ENCODE results near the gene SETX.
"Not testable (repeated sequence)": the region's sequence is repeated elsewhere in the genome, so short reads cannot be mapped to it uniquely, and the experiment has no call there.

The SETX gene

DNA sequence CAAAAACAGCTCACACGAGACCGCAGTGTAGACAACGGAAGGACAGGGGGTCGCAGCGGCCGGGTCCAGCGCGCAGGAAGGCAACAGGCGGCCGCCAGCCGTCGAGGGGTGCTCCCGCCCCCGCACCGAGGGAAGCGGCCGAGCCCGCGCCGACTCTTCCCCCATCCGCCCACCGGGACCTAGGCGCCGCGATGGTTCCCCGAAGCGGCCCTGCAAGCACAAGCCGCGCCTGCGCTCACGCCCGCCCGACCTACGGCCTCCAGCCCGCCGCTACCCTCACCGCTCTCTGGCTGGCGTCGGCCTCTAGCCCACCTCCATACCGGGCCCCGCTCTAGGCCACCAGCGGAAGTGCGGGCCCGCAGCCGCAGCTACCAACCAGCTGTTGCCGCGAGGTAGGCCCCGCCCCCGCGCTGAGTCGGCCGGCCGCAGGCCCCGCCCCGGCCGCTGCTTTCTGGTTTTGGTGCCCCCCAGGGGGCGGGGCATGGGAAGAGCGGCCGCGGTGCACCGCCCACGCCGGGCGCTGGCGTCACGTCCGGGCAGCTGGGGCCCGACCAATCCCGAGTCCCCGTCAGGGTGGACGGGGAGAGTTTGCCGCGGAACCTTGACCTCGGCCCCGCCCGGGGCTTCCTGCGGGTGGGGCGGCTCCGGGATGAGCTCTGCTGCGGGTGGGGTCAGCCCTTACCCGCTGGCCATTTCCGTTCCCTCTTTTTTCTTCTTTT lies at the start of gene SETX:
Gene SETX, minus strand, starts transcription at position 350 of the 719 bp plus-strand sequence. CDS start 5,558 bp downstream, outside the sequence.
- peak; percentile 91 for DNase-seq

DNA sequence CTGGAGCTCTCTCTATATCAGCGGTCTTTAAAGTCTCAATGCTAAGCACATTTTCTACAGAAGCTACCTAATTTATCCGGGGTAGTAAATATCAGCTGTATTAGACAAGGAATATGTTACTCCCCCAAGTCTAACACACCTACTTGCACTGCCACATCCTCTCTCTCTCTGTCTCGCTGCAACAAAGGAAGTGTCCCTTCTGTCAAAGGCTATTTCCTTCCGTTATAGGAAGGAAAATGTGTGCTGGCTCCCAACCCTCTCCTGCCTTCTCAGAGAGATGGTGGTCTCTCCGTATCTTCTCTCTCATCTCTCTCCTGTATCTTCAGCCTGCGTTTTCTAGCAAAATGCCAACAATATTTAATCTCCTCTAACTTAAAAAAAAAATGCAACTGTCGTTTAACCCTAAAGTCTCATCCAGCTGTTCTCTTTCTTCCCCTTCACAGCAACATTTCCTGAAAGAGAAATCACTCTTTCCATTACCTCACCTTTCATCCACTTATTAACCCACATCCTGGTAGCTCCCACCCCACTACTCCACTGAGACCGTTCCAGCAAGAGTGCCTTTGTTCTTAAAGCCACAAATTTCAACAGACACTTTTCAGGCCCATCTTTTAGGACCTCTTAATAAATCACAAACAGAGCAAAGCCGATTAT lies 49.6 kb upstream of the SETX start:
- no peak for DNase-seq

GRCh38 chr9:132401824-132402223 lies 47.0 kb upstream of the SETX start:
- no peak for DNase-seq

DNA sequence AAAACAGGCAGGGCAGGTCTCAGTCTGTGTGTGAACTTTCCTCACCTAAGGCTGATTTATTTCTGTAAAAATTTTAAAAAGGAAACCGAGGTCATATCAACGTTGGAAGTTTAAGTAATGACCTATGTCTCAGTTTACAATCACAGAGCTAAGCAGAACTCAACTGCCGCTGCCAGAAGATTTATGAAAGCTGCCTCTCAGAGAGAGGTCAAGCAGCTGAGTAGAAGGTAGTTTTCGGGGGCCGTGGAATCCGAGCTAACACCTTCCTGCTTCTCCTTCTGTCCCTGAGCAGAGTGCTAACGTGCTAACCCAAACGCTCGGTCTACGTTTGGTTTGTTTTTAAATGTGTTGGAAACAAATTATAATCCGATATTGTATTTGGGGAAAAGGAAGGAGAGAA lies 40.8 kb upstream of the SETX start:
- DNase-seq: no peak

- no peak for DNase-seq
Measured at GRCh38 chr9:132391449-132391848, 36.7 kb upstream of the SETX start.

DNA sequence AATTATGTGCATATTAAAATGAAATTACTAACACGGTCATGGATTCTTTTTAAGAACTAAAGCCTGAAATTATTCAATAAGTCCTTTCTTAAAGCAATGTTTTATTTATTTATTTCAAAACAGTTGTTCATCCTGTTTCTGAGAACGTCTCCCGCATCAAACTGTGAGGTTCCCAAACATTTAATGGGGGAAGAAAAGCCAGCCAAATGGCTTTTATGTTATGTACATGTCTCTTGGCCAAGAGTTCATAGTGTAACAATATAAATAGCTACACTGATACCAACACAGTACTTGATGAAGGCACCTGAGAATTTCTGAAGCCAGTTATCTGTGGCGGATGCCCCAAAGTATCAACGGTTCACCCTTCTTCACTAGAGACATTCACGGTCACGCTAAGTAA lies 36.2 kb upstream of the SETX start:
- no peak for DNase-seq

GRCh38 chr9:132387133-132387532 lies 32.3 kb upstream of the SETX start:
- DNase-seq: no peak

GRCh38 chr9:132384376-132384775 lies 29.6 kb upstream of the SETX start:
- no peak for DNase-seq

DNA sequence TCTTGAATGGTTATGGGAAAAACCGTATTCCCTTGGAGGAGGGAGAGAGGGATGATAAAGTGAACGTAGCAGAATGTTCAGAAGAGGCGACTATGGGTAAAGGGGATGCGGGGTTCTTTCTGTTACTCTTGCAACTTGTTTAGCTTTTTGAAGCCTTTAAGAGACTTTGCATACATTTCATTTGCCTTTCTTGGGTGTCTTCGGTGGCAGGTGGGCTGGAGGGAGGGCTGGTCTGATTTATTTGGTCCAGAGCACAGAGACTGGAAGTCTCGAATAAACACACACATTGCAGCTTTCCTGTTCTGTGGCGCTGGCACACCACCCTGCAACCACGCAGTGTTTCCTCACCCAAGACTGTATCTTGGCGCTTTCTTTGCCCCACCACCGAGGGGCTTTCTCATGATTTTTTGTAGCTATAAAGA lies 28.7 kb upstream of the SETX start:
- no peak for DNase-seq

DNA sequence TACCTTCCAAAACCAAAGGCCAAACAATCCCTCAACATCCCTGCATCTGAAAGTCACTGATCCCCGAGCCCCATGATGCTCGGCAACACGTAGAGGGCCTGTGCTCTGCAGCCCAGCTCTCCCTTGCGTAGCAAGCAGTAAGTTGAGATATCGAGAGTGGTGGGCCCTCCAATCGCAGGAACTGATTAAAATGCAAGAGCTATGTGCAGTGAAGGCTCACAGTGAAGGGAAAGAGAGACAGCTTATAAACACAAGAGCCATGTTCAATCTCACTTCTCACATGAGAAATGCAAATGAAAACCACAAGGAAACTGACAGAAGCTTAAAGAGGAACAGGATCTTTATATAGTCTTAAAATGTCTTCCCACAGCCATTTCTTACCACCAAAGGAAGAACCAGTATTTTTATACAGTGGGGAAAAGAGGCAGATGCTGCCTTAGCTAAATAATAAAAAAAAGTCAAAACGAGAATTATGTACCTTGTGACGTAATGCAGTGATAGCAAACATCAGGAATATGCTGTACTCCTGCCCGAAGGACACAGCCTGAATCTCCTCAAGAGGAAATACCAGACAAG lies 27.3 kb upstream of the SETX start:
- no peak for DNase-seq

DNA sequence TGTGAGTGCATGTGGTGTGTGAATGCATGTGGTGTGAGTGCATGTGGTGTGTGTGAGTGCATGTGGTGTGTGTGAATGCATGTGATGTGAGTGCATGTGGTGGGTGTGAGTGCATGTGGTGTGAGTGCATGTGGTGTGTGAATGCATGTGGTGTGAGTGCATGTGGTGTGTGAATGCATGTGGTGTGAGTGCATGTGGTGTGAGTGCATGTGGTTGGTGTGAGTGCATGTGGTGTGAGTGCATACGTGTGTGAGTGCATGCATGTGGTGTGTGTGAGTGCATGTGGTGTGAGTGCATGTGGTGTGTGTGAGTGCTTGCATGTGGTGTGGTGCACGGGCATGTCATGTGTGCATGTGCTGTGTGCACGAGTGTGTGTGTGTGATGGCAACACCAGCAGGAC lies 23.6 kb upstream of the SETX start:
- not testable (repeated sequence) for DNase-seq

DNA sequence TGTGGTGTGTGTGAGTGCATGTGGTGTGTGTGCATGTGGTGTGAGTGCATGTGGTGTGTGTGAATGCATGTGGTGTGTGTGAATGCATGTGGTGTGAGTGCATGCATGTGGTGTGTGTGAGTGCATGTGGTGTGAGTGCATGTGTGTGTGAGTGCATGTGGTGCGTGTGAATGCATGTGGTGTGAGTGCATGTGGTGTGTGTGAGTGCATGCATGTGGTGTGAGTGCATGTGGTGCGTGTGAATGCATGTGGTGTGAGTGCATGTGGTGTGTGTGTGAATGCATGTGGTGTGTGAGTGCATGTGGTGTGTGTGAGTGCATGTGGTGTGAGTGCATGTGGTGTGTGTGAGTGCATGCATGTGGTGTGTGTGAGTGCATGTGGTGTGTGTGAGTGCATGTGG lies 23.0 kb upstream of the SETX start:
- DNase-seq: not testable (repeated sequence)

DNA sequence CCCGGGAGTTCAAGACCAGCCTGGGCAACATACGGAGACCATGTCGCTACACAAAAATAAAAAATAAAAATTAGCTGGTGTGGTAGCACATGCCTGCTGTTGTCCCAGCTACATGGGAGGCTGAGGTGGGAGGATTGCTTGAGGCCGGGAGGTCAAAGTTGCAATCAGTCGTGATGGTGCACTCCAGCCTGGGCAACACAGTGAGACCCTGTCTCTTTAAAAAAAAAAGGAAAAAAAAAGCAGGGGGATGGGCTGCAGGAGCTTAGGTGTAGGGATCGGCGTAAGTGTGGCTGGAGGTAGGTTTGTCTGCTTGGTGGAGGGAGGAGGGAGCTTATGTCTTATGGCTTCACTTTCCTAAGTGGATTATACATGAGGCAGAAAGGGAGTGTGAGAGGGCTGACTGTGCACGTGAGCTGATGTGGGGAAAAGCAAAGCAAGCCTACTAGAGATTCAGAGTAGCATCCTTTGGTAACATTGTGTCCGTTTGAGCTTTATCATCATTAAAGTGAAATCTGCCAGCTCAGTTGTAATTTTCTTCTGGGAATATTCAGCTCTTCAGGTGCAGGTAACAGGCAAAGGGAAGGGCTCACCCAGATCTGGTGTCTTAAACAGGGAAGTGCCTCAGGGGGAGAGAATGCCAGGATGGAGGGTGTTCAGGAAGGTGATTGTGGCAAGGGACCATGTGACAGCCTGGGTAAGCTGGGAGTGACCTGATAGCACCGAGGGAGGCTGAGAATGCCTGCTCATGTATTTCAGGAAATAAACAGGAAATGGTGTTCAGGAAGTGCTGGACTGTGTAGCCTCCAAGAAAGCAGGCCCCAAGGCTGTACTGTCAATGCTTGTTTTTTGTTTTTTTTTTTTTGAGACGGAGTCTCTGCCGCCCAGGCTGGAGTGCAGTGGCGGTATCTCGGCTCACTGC lies 17.6 kb upstream of the SETX start:
- no peak for DNase-seq

DNA sequence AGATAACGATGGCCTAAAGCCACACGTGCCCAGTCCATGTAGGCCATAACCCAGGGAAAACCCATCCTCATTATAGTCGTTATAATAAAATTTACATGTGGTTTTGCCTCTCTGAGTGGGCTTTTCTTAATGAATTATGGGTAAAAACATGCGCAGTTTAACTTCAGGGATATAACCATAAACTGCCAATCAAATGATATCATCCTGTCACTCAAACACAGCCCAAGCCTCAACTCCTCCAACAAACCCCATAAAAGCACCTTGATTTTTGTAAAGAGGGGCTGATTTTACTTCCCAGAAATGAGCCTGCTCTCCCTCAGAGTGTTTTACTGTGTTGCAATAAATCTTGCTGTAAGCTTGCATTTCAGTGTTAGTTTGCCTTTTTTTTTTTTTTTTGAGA lies 15.8 kb upstream of the SETX start:
- DNase-seq: no peak

DNA sequence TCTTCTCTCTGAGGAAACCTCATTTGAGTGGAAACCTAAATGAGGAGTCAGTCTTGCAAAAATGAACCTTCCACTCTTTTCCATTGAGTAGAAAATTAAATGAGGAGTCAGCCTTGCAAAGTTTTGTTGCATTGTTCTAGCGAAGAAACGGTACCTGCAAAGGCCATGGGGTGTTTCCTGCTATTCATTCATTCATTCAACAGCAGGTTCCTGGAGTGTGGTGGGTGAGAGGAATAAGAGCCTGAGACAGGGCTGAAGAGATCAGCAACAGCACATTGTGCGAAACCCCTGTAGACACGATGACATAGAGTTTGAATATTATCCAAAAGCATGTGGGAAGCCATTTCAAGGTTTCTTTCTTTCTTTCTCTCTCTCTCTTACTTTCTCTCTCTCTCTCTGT lies 14.6 kb upstream of the SETX start:
- no peak for DNase-seq

- DNase-seq: no peak
Measured at GRCh38 chr9:132367613-132368313, 13.0 kb upstream of the SETX start.

- DNase-seq: no peak
Measured at GRCh38 chr9:132366481-132366880, 11.7 kb upstream of the SETX start.

GRCh38 chr9:132365986-132366385 lies 11.2 kb upstream of the SETX start:
- DNase-seq: no peak

DNA sequence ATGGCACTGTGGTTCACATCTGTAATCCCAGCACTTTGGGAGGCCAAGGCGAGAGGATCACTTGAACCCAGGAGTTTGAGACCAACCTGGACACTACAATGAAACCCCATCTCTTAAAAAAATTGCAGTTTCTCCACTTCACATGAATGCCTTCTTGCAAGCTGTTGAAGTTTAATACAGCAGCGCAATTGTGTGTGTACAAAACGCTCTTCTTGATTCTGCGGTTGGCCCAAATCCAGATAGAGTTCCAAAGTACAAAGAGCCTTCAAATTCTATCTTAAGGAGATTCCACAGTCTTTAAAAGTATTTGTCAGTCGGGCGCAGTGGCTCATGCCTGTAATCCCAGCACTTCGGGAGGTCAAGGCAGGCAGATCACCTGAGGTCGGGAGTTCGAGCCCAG lies 9.3 kb upstream of the SETX start:
- no peak for DNase-seq

GRCh38 chr9:132357764-132358163 lies 3.0 kb upstream of the SETX start:
- DNase-seq: no peak

DNA sequence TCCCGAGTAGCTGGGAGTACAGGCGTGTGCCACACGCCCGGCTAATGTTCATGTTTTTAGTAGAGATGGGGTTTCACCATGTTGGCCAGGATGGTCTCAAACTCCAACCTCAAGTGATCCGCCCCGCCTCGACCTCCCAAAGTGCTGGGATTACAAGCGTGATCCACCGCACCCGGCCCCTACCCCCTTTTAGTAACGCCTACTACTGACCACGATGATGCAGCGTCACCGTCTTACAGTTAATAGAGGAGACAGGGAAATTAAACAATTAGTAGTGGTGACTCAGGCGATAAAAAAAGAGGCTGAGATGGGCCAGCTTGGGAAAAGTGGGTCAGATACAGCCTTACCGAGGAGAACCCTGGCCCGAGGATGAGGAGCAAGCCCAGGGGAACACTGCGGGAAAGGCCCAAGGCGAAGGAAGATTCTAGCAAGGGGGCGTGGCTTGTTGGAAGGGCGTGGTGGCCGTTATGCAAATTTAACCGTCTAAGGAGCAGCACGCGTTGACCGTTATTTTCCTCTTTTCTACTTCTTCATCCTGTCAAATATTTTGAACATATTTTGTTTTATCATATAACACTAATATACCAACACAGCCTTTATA lies 1.6 kb upstream of the SETX start:
- DNase-seq: no peak

DNA sequence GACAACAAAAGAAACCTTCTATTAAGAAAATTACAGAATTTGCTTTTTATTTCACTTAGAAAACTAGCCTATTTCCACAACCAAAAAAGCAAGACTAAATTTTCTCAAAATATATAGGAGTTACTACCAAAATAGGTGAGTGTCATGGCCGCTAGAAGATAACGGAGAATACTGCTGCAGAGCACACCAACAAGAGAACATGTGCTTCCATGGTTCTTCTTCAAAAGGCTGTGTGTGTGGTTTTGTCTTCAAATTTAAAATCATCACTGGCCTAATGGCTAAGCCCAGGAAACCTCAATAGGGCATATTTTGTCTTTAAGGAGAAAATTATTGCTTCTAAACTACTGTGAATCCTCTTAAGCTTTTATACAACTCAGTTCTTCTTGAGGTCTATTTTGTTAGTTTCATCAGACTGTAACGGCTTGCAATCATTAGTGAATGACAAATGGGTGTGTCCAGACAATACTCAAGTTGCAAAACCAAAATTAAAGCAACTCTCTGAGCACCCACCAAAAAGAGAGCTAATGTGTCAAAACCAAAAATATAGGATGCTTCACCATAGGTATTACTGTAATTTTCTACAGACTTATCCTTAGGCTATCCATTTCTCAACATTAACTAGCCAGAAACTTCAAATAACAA lies 3.3 kb downstream of the SETX start:
- DNase-seq: no peak

All from NCI-H2081 treated with DMSO at 0.1 percent for 48 hours (cell line).